H1 (cell line): ENCODE measurements around the gene EIF5A2. TPM values are rescaled to one million over a fixed set of nuclear protein-coding genes. Genes with fewer than 3 reads are reported as not detected.

Source experiments
- CTCF ChIA-PET: fragments of 300-600 bp; sonication (Branson Sonifier 250); formaldehyde crosslinking; loops from one replicate; lab custom pipeline; 2021; ENCODE audit not compliant: partially characterized antibody; lab: Charles Lee
- POLR2A ChIA-PET: fragments of 300-600 bp; sonication (Branson Sonifier 250); formaldehyde crosslinking; loops from one replicate; lab custom pipeline; 2021; ENCODE audit warnings: inconsistent platforms; ENCODE audit not compliant: partially characterized antibody; lab: Charles Lee
- DNase-seq, 2 experiments: peaks; one replicate each; pipeline versions ENCODE4 v3.0.0 to v3.0.0-alpha.2; 2010 to 2022; ENCODE audit warnings: low spot score in 2 of 2, low read depth in 1 of 2, mixed read lengths in 1 of 2
- FAIRE-seq: peaks from 2 replicates; lab custom pipeline; 2011; peaks lifted over from hg19 to GRCh38; lab: Jason Lieb, UNC
- H2AFZ ChIP-seq: 2 replicates; pipeline ENCODE4 v1.8.1; 2012; ENCODE audit warnings: low read length, inconsistent platforms
- H2AK5ac ChIP-seq: 2 replicates; pipeline ENCODE4 v1.6.1; 2013; ENCODE audit warnings: low read depth, low read length
- H2BK120ac ChIP-seq: replicated peaks from 2 replicates; pipeline ENCODE3; 2013; ENCODE audit warnings: low read depth, low read length, inconsistent platforms
- H2BK12ac ChIP-seq: 2 replicates; pipeline ENCODE4 v1.6.1; 2013; ENCODE audit warnings: low read depth, low read length
- H2BK15ac ChIP-seq: 2 replicates; pipeline ENCODE4 v1.6.1; 2013; ENCODE audit warnings: low read length
- H2BK20ac ChIP-seq: 2 replicates; pipeline ENCODE4 v1.6.1; 2013; ENCODE audit warnings: low read length
- H2BK5ac ChIP-seq: 2 replicates; pipeline ENCODE4 v1.6.1; 2013; ENCODE audit warnings: low read depth, low read length
- H3K14ac ChIP-seq: 2 replicates; pipeline ENCODE4 v1.6.1; 2013; ENCODE audit warnings: inconsistent platforms; ENCODE audit not compliant: insufficient read length
- H3K18ac ChIP-seq: 2 replicates; pipeline ENCODE4 v1.6.1; 2013; ENCODE audit warnings: low read length; ENCODE audit errors: extremely low read depth
- H3K23ac ChIP-seq: 2 replicates; pipeline ENCODE4 v1.6.1; 2013; ENCODE audit warnings: inconsistent platforms; ENCODE audit not compliant: insufficient read length
- H3K23me2 ChIP-seq: 2 replicates; pipeline ENCODE4 v1.6.1; 2013; ENCODE audit warnings: low read depth, low read length
- H3K27ac ChIP-seq: 2 replicates; pipeline ENCODE4 v1.6.1; 2011; ENCODE audit warnings: low read depth, low read length, inconsistent platforms
- H3K27me3 ChIP-seq, 4 experiments: replicated peaks in 1 of 4; 1 replicate in 1 of 4; 2 replicates in 3 of 4; pipeline versions ENCODE4 v1.6.1 to v1.8.1; 2011 to 2013; ENCODE audit warnings: low read length in 3 of 4, mild to moderate bottlenecking in 3 of 4, inconsistent platforms in 2 of 4, mixed read lengths in 2 of 4, moderate library complexity in 1 of 4; ENCODE audit not compliant: control insufficient read depth in 3 of 4, insufficient read depth in 3 of 4; ENCODE audit errors: extremely low read depth in 1 of 4
- H3K36me3 ChIP-seq, 4 experiments: 2 replicates each; pipeline versions ENCODE4 v1.6.1 to v1.8.1; 2011 to 2013; ENCODE audit warnings: mild to moderate bottlenecking in 4 of 4, low read length in 3 of 4, moderate library complexity in 2 of 4, control low read depth in 1 of 4, inconsistent platforms in 1 of 4; ENCODE audit not compliant: insufficient read depth in 4 of 4, control insufficient read depth in 2 of 4
- H3K4ac ChIP-seq: replicated peaks from 2 replicates; pipeline ENCODE3; 2013; ENCODE audit warnings: low read length, low read depth, mixed read lengths, inconsistent platforms; ENCODE audit not compliant: insufficient read length
- H3K4me1 ChIP-seq, 4 experiments: replicated peaks in 1 of 4; 1 replicate in 1 of 4; 2 replicates in 3 of 4; pipeline versions ENCODE4 v1.6.1 to v1.8.1; 2011 to 2013; ENCODE audit warnings: low read length in 3 of 4, inconsistent platforms in 2 of 4, mixed read lengths in 1 of 4; ENCODE audit not compliant: insufficient read depth in 4 of 4, control insufficient read depth in 3 of 4
- H3K4me2 ChIP-seq, 2 experiments: 2 replicates each; pipeline versions ENCODE4 v1.6.1 to v1.8.1; 2011 to 2013; ENCODE audit warnings: low read depth in 2 of 2, low read length in 2 of 2, control low read depth in 1 of 2, inconsistent platforms in 1 of 2, mild to moderate bottlenecking in 1 of 2; ENCODE audit not compliant: insufficient read depth in 1 of 2
- H3K4me3 ChIP-seq, 4 experiments: fragments of 200-600, 300-600 bp in 1 of 4; sonication (generic), shearing (Covaris generic), sonication (Bioruptor Twin) in 1 of 4; 2 replicates each; pipeline versions ENCODE4 v1.5.1 to v1.8.1; 2011 to 2016; ENCODE audit warnings: low read length in 4 of 4, low read depth in 3 of 4, control low read depth in 2 of 4, inconsistent platforms in 2 of 4, mild to moderate bottlenecking in 2 of 4, mixed read lengths in 1 of 4, moderate library complexity in 1 of 4; ENCODE audit not compliant: insufficient read depth in 2 of 4; ENCODE audit errors: extremely low read depth in 1 of 4
- H3K56ac ChIP-seq: replicated peaks from 2 replicates; pipeline ENCODE3; 2013; ENCODE audit warnings: low read depth, mild to moderate bottlenecking, mixed read lengths, low read length, inconsistent platforms; ENCODE audit not compliant: insufficient read length
- H3K79me1 ChIP-seq: 2 replicates; pipeline ENCODE4 v1.6.1; 2013; ENCODE audit warnings: low read depth, low read length, control low read depth
- H3K79me2 ChIP-seq, 2 experiments: 2 replicates each; pipeline versions ENCODE4 v1.6.1 to v1.8.1; 2012 to 2013; ENCODE audit warnings: low read length in 2 of 2, mild to moderate bottlenecking in 2 of 2, inconsistent platforms in 1 of 2; ENCODE audit not compliant: insufficient read depth in 2 of 2, control insufficient read depth in 1 of 2
- H3K9ac ChIP-seq, 4 experiments: replicated peaks in 1 of 4; 1 replicate in 1 of 4; 2 replicates in 3 of 4; pipeline versions ENCODE4 v1.6.1 to v1.8.1; 2011 to 2013; ENCODE audit warnings: low read depth in 3 of 4, low read length in 3 of 4, control low read depth in 2 of 4, mild to moderate bottlenecking in 2 of 4, moderate library complexity in 2 of 4, inconsistent platforms in 1 of 4; ENCODE audit errors: extremely low read depth in 1 of 4
- H3K9me3 ChIP-seq, 2 experiments: 2 replicates each; pipeline versions ENCODE4 v1.6.1 to v1.8.1; 2012 to 2013; ENCODE audit warnings: mild to moderate bottlenecking in 2 of 2, moderate library complexity in 2 of 2, control low read depth in 1 of 2, inconsistent platforms in 1 of 2, low read depth in 1 of 2, low read length in 1 of 2, mixed read lengths in 1 of 2; ENCODE audit not compliant: insufficient read depth in 2 of 2
- H4K20me1 ChIP-seq, 2 experiments: replicated peaks in 1 of 2; 2 replicates each; pipeline versions ENCODE3 to v1.8.1; 2011 to 2013; ENCODE audit warnings: inconsistent platforms in 2 of 2, low read length in 2 of 2, mild to moderate bottlenecking in 1 of 2; ENCODE audit not compliant: insufficient read depth in 2 of 2, control insufficient read depth in 1 of 2
- H4K5ac ChIP-seq: 2 replicates; pipeline ENCODE4 v1.6.1; 2013; ENCODE audit warnings: low read length, low read depth, mixed read lengths, inconsistent platforms; ENCODE audit not compliant: insufficient read length
- H4K8ac ChIP-seq: 2 replicates; pipeline ENCODE4 v1.8.0; 2013; ENCODE audit warnings: mild to moderate bottlenecking, moderate library complexity, low read length, inconsistent platforms; ENCODE audit not compliant: insufficient read depth; ENCODE audit errors: extremely low read depth
- H4K91ac ChIP-seq: replicated peaks from 2 replicates; pipeline ENCODE3; 2013; ENCODE audit warnings: low read length, mixed read lengths, inconsistent platforms; ENCODE audit not compliant: insufficient read length
- CEBPB ChIP-seq: IDR thresholded peaks from 2 replicates; pipeline ENCODE4 v1.6.1; 2012; ENCODE audit warnings: low read depth, low read length
- KDM1A ChIP-seq: fragments of 200-600, 300-600 bp; sonication (generic); IDR thresholded peaks from 2 replicates; pipeline ENCODE4 v1.7.1; 2016; ENCODE audit warnings: mild to moderate bottlenecking, low read length, borderline replicate concordance
- KDM4A ChIP-seq: IDR thresholded peaks from one replicate; pipeline ENCODE4 v1.7.1; 2012; ENCODE audit warnings: low read depth, mild to moderate bottlenecking, moderate library complexity, low read length, inconsistent platforms; ENCODE audit not compliant: severe bottlenecking
- POLR2A ChIP-seq, 2 experiments: IDR thresholded peaks; 1 replicate in 1 of 2; 2 replicates in 1 of 2; pipeline ENCODE4 v1.6.1; 2011; ENCODE audit warnings: low read depth in 2 of 2, low read length in 2 of 2, mild to moderate bottlenecking in 2 of 2; ENCODE audit errors: control extremely low read depth in 1 of 2
- POLR2AphosphoS5 ChIP-seq: IDR thresholded peaks from 2 replicates; pipeline ENCODE4 v1.6.1; 2011; ENCODE audit warnings: low read depth, low read length
- WGBS, 2 experiments: shearing (Covaris generic) in 1 of 2; methylation state at CpG; one replicate each; pipeline versions ENCODE4 v1.1.6 to v1.1.7; 2013 to 2015; ENCODE audit warnings: low lambda C conversion rate in 2 of 2, mixed read lengths in 2 of 2, inconsistent platforms in 1 of 2, low coverage in 1 of 2, missing lambda C conversion rate in 1 of 2; ENCODE audit not compliant: insufficient replicate concordance in 2 of 2, insufficient coverage in 1 of 2, insufficient read length in 1 of 2; ENCODE audit errors: extremely low coverage in 1 of 2, missing lambda C conversion rate in 1 of 2; 5-methylcytosine and 5-hydroxymethylcytosine counted together
- polyA plus RNA-seq, 7 experiments: library from polyadenylated mRNA; depleted of rRNA in 3 of 7; stranded (reverse) in 5 of 7; unstranded in 2 of 7; fragments of >200 nt in 5 of 7; fragments of 200-250 nt in 2 of 7; gene quantifications; 1 replicate in 5 of 7; 2 replicates in 1 of 7; 4 replicates in 1 of 7; pipeline versions ENCODE4 v1.2.1 to v1.2.3, GENCODE V29; 2011 to 2013; ENCODE audit warnings: missing spikeins in 2 of 7, mixed read lengths in 2 of 7
- total RNA-seq: library from RNA; stranded (reverse); fragmentation: NEBNext Ultra II Directional; extraction: Animal tissue kit (Norgen Biotek cat#: 25700); gene quantifications from 2 replicates; pipeline ENCODE4 v1.2.1, GENCODE V29; 2021

The EIF5A2 gene
- total and polyA plus RNA-seq, 2 of the 8 experiments (the other 6 are each of a cell fraction or from before 2014, with no cell fraction given), result 1.5 to 15.0 TPM

DNA sequence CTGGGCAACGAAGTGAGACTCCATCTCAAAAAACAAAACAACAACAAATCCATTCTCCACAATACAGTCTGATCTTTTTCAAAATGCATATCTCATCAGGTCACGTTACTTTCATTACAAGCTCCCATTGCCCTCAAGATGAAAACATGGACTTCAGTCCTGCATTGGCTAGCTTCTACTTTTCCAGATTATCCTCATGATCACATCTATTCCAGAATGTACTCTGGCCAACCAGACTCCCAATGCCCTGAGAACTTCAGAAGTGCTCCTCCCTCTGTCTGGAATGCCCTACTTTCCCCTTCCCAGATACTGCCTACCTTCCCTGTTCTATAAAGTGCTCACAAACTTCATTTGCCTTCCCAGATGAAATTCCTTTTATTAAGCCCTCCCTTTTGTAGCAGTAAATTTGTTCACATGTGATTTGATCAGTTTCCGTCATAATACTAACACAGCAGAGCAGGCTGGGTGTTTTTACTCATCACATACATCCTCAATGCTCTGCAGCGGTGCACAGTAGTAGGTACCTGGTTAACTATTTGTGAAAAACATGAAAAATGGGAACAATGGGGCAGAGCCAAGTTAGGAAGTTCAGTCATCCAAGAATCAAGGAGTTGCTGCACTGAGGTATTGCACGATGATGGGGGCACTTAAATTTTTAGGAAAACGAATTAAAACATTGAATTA, 43.8 kb downstream of the EIF5A2 start:
- no peak overlapping the region for H3K4ac ChIP-seq
- H3K27ac ChIP-seq, result no peak overlapping the region
- no peak overlapping the region for H2BK5ac ChIP-seq
- FAIRE-seq (no peak), DNase-seq (no peak)
- no peak overlapping the region for H3K23ac ChIP-seq
- H3K23me2 ChIP-seq, result no peaks in the 10 kb centered on the region
- no peak overlapping the region for H2AK5ac ChIP-seq
- H4K20me1 ChIP-seq, result peaks cover 2 to 5% of the 10 kb centered on the region in 2 experiments
- H2BK12ac ChIP-seq, result no peak overlapping the region
- no peak overlapping the region for H3K18ac ChIP-seq
- no peak overlapping the region for H3K56ac ChIP-seq
- H2AFZ ChIP-seq, result no peak overlapping the region
- peaks cover 0 to 4% (median 0%) of the 10 kb centered on the region in 4 experiments; a peak in 1 of 7 replicates for H3K4me1 ChIP-seq
- no peak overlapping the region for H3K4me2 ChIP-seq
- 79 to 100% methylated on average over 1 to 6 of the region's 6 CpGs for WGBS, 2 experiments
- H3K4me3 ChIP-seq, result no peak overlapping the region
- ChIA-PET POLR2A (interaction anchor here (1.0 to 3.0 kb wide), 12 partner anchors 8 to 53 kb away, joined by 3 to 31 read pairs (median 6); partner anchors contain the start of gene EIF5A2), CTCF (interaction anchor here (0.6 to 2.4 kb wide), 3 partner anchors 53 to 433 kb away, joined by 3 to 11 read pairs (median 3); no protein-coding TSS in a partner anchor)
- H3K9me3 ChIP-seq, result no peaks in the 10 kb centered on the region
- H4K8ac ChIP-seq, result no peak overlapping the region
- no peak overlapping the region for H3K14ac ChIP-seq
- no peaks in the 10 kb centered on the region for H3K79me1 ChIP-seq
- TF ChIP-seq POLR2AphosphoS5 (0 out of 2 replicates have a peak, but pooled peaks have one; percentile 31), KDM4A (no peak), POLR2A (IDR thresholded peaks at IDR 0.05; ENCODE audit: control extremely low read depth in 1 of 2, low read depth in 2 of 2, low read length in 2 of 2) (peak in 1 of 2 experiments; percentile 0; a peak in 1 of 3 replicates), CEBPB (no peak), KDM1A (no peak)
- no peak overlapping the region for H2BK20ac ChIP-seq
- H3K27me3 ChIP-seq, result no peaks in the 10 kb centered on the region
- H3K79me2 ChIP-seq, result peaks cover 5 to 22% of the 10 kb centered on the region in 2 experiments; a peak in 3 of 4 replicates
- H3K36me3 ChIP-seq, result peaks cover 6 to 36% (median 22%) of the 10 kb centered on the region in 4 experiments
- no peak overlapping the region for H4K91ac ChIP-seq
- H2BK15ac ChIP-seq, result no peak overlapping the region
- H4K5ac ChIP-seq, result no peak overlapping the region
- no peak overlapping the region for H3K9ac ChIP-seq
- H2BK120ac ChIP-seq, result no peak overlapping the region
